IMR-90 (cell line): Measurements from ENCODE around the gene CST4. TPM values are rescaled to one million over a fixed set of nuclear protein-coding genes. Genes with fewer than 3 reads are reported as not detected.

ENCODE experiments used
- ATAC-seq: fragments of 200-7000 bp; cut with Tn5 transposase; 2 replicates; pipeline ENCODE4 v1.9.1; 2020; ENCODE audit warnings: low read depth, mild to moderate bottlenecking, moderate library complexity
- BruUV-seq: library from RNA; stranded (reverse); fragments of 400-500 nt; replicated peaks from 2 replicates; lab custom pipeline; 2021; lab: Mats Ljungman, UMichigan
- CTCF ChIA-PET: fragments of 300-600 bp; formaldehyde crosslinking; extraction: SDS; loops from one replicate; lab custom pipeline; 2021; ENCODE audit warnings: antibody characterized with exemption; lab: Yijun Ruan, JAX
- POLR2A ChIA-PET: fragments of 300-600 bp; sonication (Branson Sonifier 250); formaldehyde crosslinking; loops from one replicate; lab custom pipeline; 2022; ENCODE audit warnings: antibody characterized with exemption; ENCODE audit not compliant: unreplicated experiment; lab: Charles Lee
- DNase-seq: peaks from one replicate; pipeline ENCODE4 v3.0.0; 2013
- H2AFZ ChIP-seq: replicated peaks from 2 replicates; pipeline ENCODE3; 2013; ENCODE audit warnings: low read length, mild to moderate bottlenecking; ENCODE audit not compliant: poor library complexity
- H2AK5ac ChIP-seq: 2 replicates; pipeline ENCODE4 v1.6.1; 2013; ENCODE audit warnings: low read depth, low read length, inconsistent platforms
- H2AK9ac ChIP-seq: replicated peaks from 2 replicates; pipeline ENCODE3; 2013; ENCODE audit warnings: mild to moderate bottlenecking, low read depth, low read length, moderate library complexity; ENCODE audit not compliant: poor library complexity
- H2BK120ac ChIP-seq: 2 replicates; pipeline ENCODE4 v1.6.1; 2013; ENCODE audit warnings: low read depth, low read length, inconsistent platforms
- H2BK15ac ChIP-seq: 3 replicates; pipeline ENCODE4 v1.6.1; 2013; ENCODE audit warnings: low read depth, low read length, inconsistent platforms
- H2BK20ac ChIP-seq: 2 replicates; pipeline ENCODE4 v1.6.1; 2013; ENCODE audit warnings: low read depth, mild to moderate bottlenecking, inconsistent platforms, low read length, moderate library complexity
- H2BK5ac ChIP-seq: 2 replicates; pipeline ENCODE4 v1.6.1; 2013; ENCODE audit warnings: mild to moderate bottlenecking, low read depth, low read length, inconsistent platforms; ENCODE audit not compliant: poor library complexity, severe bottlenecking
- H3K14ac ChIP-seq: replicated peaks from 2 replicates; pipeline ENCODE4 v1.6.1; 2013; ENCODE audit warnings: low read depth, low read length, inconsistent platforms
- H3K18ac ChIP-seq: 2 replicates; pipeline ENCODE4 v1.6.1; 2013; ENCODE audit warnings: low read depth, low read length, control low read depth
- H3K23ac ChIP-seq: 2 replicates; pipeline ENCODE4 v1.6.1; 2013; ENCODE audit warnings: low read depth, low read length, inconsistent platforms
- H3K27ac ChIP-seq: 2 replicates; pipeline ENCODE4 v1.5.1; 2013; ENCODE audit warnings: mild to moderate bottlenecking, control low read depth, low read length; ENCODE audit not compliant: insufficient read depth
- H3K27me3 ChIP-seq: 2 replicates; pipeline ENCODE4 v1.6.1; 2013; ENCODE audit warnings: low read length; ENCODE audit not compliant: control insufficient read depth, insufficient read depth
- H3K36me3 ChIP-seq: 2 replicates; pipeline ENCODE4 v1.6.1; 2013; ENCODE audit warnings: low read length, mixed read lengths; ENCODE audit not compliant: control insufficient read depth, insufficient read depth
- H3K4ac ChIP-seq: 2 replicates; pipeline ENCODE4 v1.6.1; 2013; ENCODE audit warnings: low read depth, low read length, inconsistent platforms
- H3K4me1 ChIP-seq: 2 replicates; pipeline ENCODE4 v1.6.1; 2013; ENCODE audit warnings: low read length, mixed read lengths; ENCODE audit not compliant: control insufficient read depth, insufficient read depth
- H3K4me2 ChIP-seq: 2 replicates; pipeline ENCODE4 v1.6.1; 2013; ENCODE audit warnings: low read depth, mild to moderate bottlenecking, control low read depth, low read length, moderate library complexity
- H3K4me3 ChIP-seq: 2 replicates; pipeline ENCODE4 v1.5.1; 2013; ENCODE audit warnings: low read depth, mild to moderate bottlenecking, control low read depth, low read length, moderate library complexity; ENCODE audit not compliant: insufficient read depth
- H3K56ac ChIP-seq: 2 replicates; pipeline ENCODE4 v1.6.1; 2013; ENCODE audit warnings: low read length, inconsistent platforms; ENCODE audit not compliant: insufficient read depth; ENCODE audit errors: extremely low read depth
- H3K79me1 ChIP-seq, 2 experiments: 2 replicates each; pipeline ENCODE4 v1.6.1; 2013; ENCODE audit warnings: low read length in 2 of 2, inconsistent platforms in 1 of 2, low read depth in 1 of 2
- H3K9ac ChIP-seq: 2 replicates; pipeline ENCODE4 v1.6.1; 2013; ENCODE audit warnings: low read depth, low read length, control low read depth
- H3K9me1 ChIP-seq: 2 replicates; pipeline ENCODE4 v1.6.1; 2013; ENCODE audit warnings: low read length, inconsistent platforms; ENCODE audit not compliant: insufficient read depth
- H3K9me3 ChIP-seq: 2 replicates; pipeline ENCODE4 v1.6.1; 2013; ENCODE audit warnings: low read length; ENCODE audit not compliant: control insufficient read depth, insufficient read depth
- H4K20me1 ChIP-seq: 2 replicates; pipeline ENCODE4 v1.6.1; 2013; ENCODE audit warnings: low read length, inconsistent platforms; ENCODE audit not compliant: insufficient read depth
- H4K5ac ChIP-seq: 2 replicates; pipeline ENCODE4 v1.6.1; 2013; ENCODE audit warnings: mild to moderate bottlenecking, low read depth, low read length, control low read depth
- H4K8ac ChIP-seq, 2 experiments: 2 replicates each; pipeline ENCODE4 v1.6.1; 2013; ENCODE audit warnings: low read depth in 2 of 2, low read length in 2 of 2, control low read depth in 1 of 2, inconsistent platforms in 1 of 2
- H4K91ac ChIP-seq: 2 replicates; pipeline ENCODE4 v1.6.1; 2013; ENCODE audit warnings: low read depth, low read length, inconsistent platforms; ENCODE audit not compliant: insufficient read depth
- MAFK ChIP-seq: IDR thresholded peaks from 2 replicates; pipeline ENCODE4 v1.6.1; 2012; ENCODE audit warnings: low read depth, low read length, improper control_type of control experiment
- SMC3 ChIP-seq: fragments of 150-350 bp; IDR thresholded peaks from 2 replicates; pipeline ENCODE4 v1.6.1; 2016; ENCODE audit warnings: low read depth, mild to moderate bottlenecking, antibody characterized with exemption, low read length, moderate library complexity
- USF2 ChIP-seq: fragments of 150-350 bp; IDR thresholded peaks from 2 replicates; pipeline ENCODE4 v1.6.1; 2017; ENCODE audit warnings: mild to moderate bottlenecking, antibody characterized with exemption, low read length, low read depth
- WGBS, 2 experiments: methylation state at CpG; one replicate each; pipeline versions ENCODE4 v1.1.5 to v1.1.7; 2013; ENCODE audit warnings: missing lambda C conversion rate in 2 of 2; ENCODE audit not compliant: insufficient read length in 1 of 2; ENCODE audit errors: extremely low coverage in 2 of 2; 5-methylcytosine and 5-hydroxymethylcytosine counted together
- dilution Hi-C: fragments of 300-500 bp; cut with HindIII; formaldehyde crosslinking; loops from one replicate; pipeline ENCODE4 v1.14.3; 2018; ENCODE audit warnings: low sequenced_read_pairs; ENCODE audit not compliant: unreplicated experiment
- in situ Hi-C: fragments of 300-500 bp; cut with MboI; formaldehyde crosslinking; loops from 3 replicates; pipeline ENCODE4 v1.14.3; 2019; ENCODE audit warnings: low sequenced_read_pairs, inconsistent platforms, mixed read lengths
- intact Hi-C: fragments of 100-400 bp; cut with micrococcal nuclease; formaldehyde crosslinking; loops from 2 replicates; pipeline ENCODE4 v1.10.0; 2022
- polyA plus RNA-seq, 3 experiments: library from polyadenylated mRNA; depleted of rRNA; stranded (reverse); fragments of >200 nt; gene quantifications; 2 replicates each; pipeline ENCODE4 v1.2.3, GENCODE V29; 2012; ENCODE audit warnings: low replicate concordance in 1 of 3
- total RNA-seq: library from RNA; depleted of rRNA; stranded (reverse); fragments of >200 nt; gene quantifications from 2 replicates; pipeline ENCODE4 v1.2.3, GENCODE V29; 2012
- TF ChIP-seq, protein P1 (sequence below): fragments of 150-350 bp; IDR thresholded peaks from 2 replicates; pipeline ENCODE4 v1.6.1; 2016; ENCODE audit warnings: low read depth, mild to moderate bottlenecking, low read length, moderate library complexity, borderline replicate concordance

The CST4 gene
- total and polyA plus RNA-seq, 2 of the 4 experiments (the other 2 are of a cell fraction) = not detected

- Histone ChIP-seq H3K23ac (no peak overlapping the region), H3K9me3 (no peaks in the 10 kb centered on the region), H3K14ac (no peak overlapping the region), H3K27ac (no peak overlapping the region), H3K4me3 (no peak overlapping the region), H3K18ac (no peak overlapping the region), H2BK120ac (no peak overlapping the region), H2AK5ac (no peak overlapping the region), H2AK9ac (no peak overlapping the region), H4K5ac (no peak overlapping the region), H3K56ac (no peak overlapping the region), H2BK20ac (no peak overlapping the region), H4K20me1 (no peaks in the 10 kb centered on the region), H3K4ac (no peak overlapping the region), H3K27me3 (peaks cover 6% of the 10 kb centered on the region), H4K8ac (no peak overlapping the region), H3K36me3 (no peaks in the 10 kb centered on the region), H2BK15ac (no peak overlapping the region), H2AFZ (no peak overlapping the region), H3K4me2 (no peak overlapping the region), H3K9ac (no peak overlapping the region), H3K9me1 (no peaks in the 10 kb centered on the region), H4K91ac (no peak overlapping the region), H3K4me1 (peaks cover 5% of the 10 kb centered on the region), H2BK5ac (no peak overlapping the region), H3K79me1 (no peaks in the 10 kb centered on the region)
- dilution Hi-C loops = no loop called here
- WGBS, 2 experiments = no CpG with 5 or more reads among the region's 6 CpGs
- BruUV-seq = no TSS peak
- TF ChIP-seq, protein P1, sequence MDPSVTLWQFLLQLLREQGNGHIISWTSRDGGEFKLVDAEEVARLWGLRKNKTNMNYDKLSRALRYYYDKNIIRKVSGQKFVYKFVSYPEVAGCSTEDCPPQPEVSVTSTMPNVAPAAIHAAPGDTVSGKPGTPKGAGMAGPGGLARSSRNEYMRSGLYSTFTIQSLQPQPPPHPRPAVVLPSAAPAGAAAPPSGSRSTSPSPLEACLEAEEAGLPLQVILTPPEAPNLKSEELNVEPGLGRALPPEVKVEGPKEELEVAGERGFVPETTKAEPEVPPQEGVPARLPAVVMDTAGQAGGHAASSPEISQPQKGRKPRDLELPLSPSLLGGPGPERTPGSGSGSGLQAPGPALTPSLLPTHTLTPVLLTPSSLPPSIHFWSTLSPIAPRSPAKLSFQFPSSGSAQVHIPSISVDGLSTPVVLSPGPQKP = no peak
- TF ChIP-seq SMC3 = no peak
- no peak for TF ChIP-seq USF2
- TF ChIP-seq MAFK = no peak
- ChIA-PET CTCF (no interaction called here), POLR2A (no interaction called here)
- intact Hi-C loops = loop anchor here (10.0 kb wide), 1 partner anchor 62 kb away; no protein-coding TSS in a partner anchor
- in situ Hi-C loops = loop anchor here (10.0 kb wide), 1 partner anchor 332 kb away; no protein-coding TSS in a partner anchor
- no peak for ATAC-seq
- no peak for DNase-seq
These were observed 25.7 kb downstream of the CST4 start for GRCh38 chr20:23663180-23663579.
